ENCODE measurements around the gene PPFIBP2. TPM values are rescaled to one million over a fixed set of nuclear protein-coding genes. Genes with fewer than 3 reads are reported as not detected.

PPFIBP2 gene
- polyA plus RNA-seq, 3 donors, result 57.9 to 75.6 (median 61.1) TPM

- DNase-seq, result no peak
Measured at GRCh38 chr11:7575841-7576725, 62.3 kb downstream of the PPFIBP2 start.

GRCh38 chr11:7576726-7577290 lies 63.0 kb downstream of the PPFIBP2 start:
- DNase-seq, result no peak

GRCh38 chr11:7577291-7578190 lies 63.7 kb downstream of the PPFIBP2 start:
- peak; percentile 49 for DNase-seq

GRCh38 chr11:7578276-7578955 lies 64.6 kb downstream of the PPFIBP2 start:
- DNase-seq, result no peak

GRCh38 chr11:7579361-7579791 lies 65.6 kb downstream of the PPFIBP2 start:
- no peak for DNase-seq

- no peak for DNase-seq
Measured at GRCh38 chr11:7581021-7581590, 67.3 kb downstream of the PPFIBP2 start.

- no peak for DNase-seq
Measured at GRCh38 chr11:7582338-7582985, 68.7 kb downstream of the PPFIBP2 start.

GRCh38 chr11:7583248-7583647 lies 69.4 kb downstream of the PPFIBP2 start:
- DNase-seq, result no peak

GRCh38 chr11:7584910-7585309 lies 71.1 kb downstream of the PPFIBP2 start:
- no peak for DNase-seq

GRCh38 chr11:7585816-7586215 lies 72.0 kb downstream of the PPFIBP2 start:
- no peak for DNase-seq

- no peak for DNase-seq
Measured at GRCh38 chr11:7586376-7586775, 72.6 kb downstream of the PPFIBP2 start.

- no peak for DNase-seq
Measured at GRCh38 chr11:7587712-7588111, 73.9 kb downstream of the PPFIBP2 start.

- DNase-seq, result no peak
Measured at GRCh38 chr11:7589861-7590260, 76.1 kb downstream of the PPFIBP2 start.

- no peak for DNase-seq
Measured at GRCh38 chr11:7590529-7590928, 76.7 kb downstream of the PPFIBP2 start.

GRCh38 chr11:7591107-7591894 lies 77.5 kb downstream of the PPFIBP2 start:
- no peak for DNase-seq

GRCh38 chr11:7591987-7592386 lies 78.2 kb downstream of the PPFIBP2 start:
- DNase-seq, result no peak

GRCh38 chr11:7592711-7593110 lies 78.9 kb downstream of the PPFIBP2 start:
- no peak for DNase-seq

GRCh38 chr11:7593481-7593880 lies 79.7 kb downstream of the PPFIBP2 start:
- no peak for DNase-seq

GRCh38 chr11:7595016-7595866 lies 81.4 kb downstream of the PPFIBP2 start:
- no peak for DNase-seq

All from renal pelvis (tissue), 4 donors.